ENCODE data around the gene ANKRD23.
A peak's percentile ranks its signal among the peaks of the same experiment; 100 is the strongest.

The ANKRD23 gene

DNA sequence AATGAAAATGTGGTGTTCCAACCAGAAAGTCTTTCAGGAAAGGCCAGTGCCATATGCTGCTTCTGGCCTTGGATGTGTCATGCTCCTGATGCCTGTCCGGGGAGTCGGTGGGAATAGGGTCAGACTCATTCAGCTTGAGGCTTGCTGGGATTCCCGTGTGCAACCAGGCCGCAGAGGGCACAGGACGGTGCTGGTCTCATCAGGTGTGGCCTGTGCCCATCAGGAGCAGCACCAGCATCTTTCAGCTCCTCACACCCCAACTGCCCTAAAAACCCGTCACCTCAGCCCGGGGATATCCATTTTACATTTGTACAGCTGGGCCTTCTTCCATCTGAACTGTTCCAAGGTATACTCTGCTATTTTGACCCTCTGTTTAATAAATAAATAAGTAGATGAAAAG, 41.1 kb downstream of the ANKRD23 start:
- H3K9me3 ChIP-seq (ENCODE audit: insufficient read depth, low read depth, low read length), result no peaks in the 10 kb centered on the region
- no peak overlapping the region for H3K4me3 ChIP-seq (ENCODE audit: low read depth, low read length)
- H3K4ac ChIP-seq (ENCODE audit: low read depth, low read length), result no peak overlapping the region
- H4K8ac ChIP-seq (ENCODE audit: low read depth, low read length), result no peak overlapping the region
- H3K23ac ChIP-seq (ENCODE audit: low read length), result no peak overlapping the region
- no peak overlapping the region for H3K4me2 ChIP-seq (ENCODE audit: low read length)
- no peak overlapping the region for H2BK12ac ChIP-seq (ENCODE audit: low read length)
- H3K79me2 ChIP-seq (ENCODE audit: control insufficient read depth, insufficient read depth, low read length, poor library complexity), result no peaks in the 10 kb centered on the region
- H2BK5ac ChIP-seq (ENCODE audit: low read depth, low read length, poor library complexity), result no peak overlapping the region
- no peak overlapping the region for H2BK120ac ChIP-seq (ENCODE audit: insufficient read depth, low read length, poor library complexity)
- no peak overlapping the region for H3K14ac ChIP-seq (ENCODE audit: low read length)
- WGBS (ENCODE audit: extremely low coverage, insufficient coverage, insufficient read length), result no CpG with 5 or more reads among the region's 7 CpGs
- no peak overlapping the region for H2AFZ ChIP-seq (ENCODE audit: insufficient read depth, low read length, poor library complexity)
- H3K27me3 ChIP-seq (ENCODE audit: insufficient read depth, low read length), result no peaks in the 10 kb centered on the region
- peaks cover 3% of the 10 kb centered on the region for H3K79me1 ChIP-seq (ENCODE audit: low read length)
- no peak for DNase-seq
- H2AK5ac ChIP-seq (ENCODE audit: low read length), result no peak overlapping the region
- H4K12ac ChIP-seq (ENCODE audit: low read depth, low read length), result no peak overlapping the region
- no peak overlapping the region for H3K18ac ChIP-seq (ENCODE audit: low read length)
- no peak overlapping the region for H4K91ac ChIP-seq (ENCODE audit: low read depth, low read length)
- H3K36me3 ChIP-seq (ENCODE audit: control insufficient read depth in 1 of 2, insufficient read depth in 2 of 2, low read length in 2 of 2), result peaks cover 18 to 21% of the 10 kb centered on the region in 2 experiments
- no peak overlapping the region for H3K27ac ChIP-seq (ENCODE audit: low read depth, low read length)
- peaks cover 3 to 4% of the 10 kb centered on the region in 2 experiments for H3K4me1 ChIP-seq (ENCODE audit: control insufficient read depth in 1 of 2, insufficient read depth in 2 of 2, low read length in 2 of 2)
- H3K9ac ChIP-seq (ENCODE audit: low read length), result no peak overlapping the region

DNA sequence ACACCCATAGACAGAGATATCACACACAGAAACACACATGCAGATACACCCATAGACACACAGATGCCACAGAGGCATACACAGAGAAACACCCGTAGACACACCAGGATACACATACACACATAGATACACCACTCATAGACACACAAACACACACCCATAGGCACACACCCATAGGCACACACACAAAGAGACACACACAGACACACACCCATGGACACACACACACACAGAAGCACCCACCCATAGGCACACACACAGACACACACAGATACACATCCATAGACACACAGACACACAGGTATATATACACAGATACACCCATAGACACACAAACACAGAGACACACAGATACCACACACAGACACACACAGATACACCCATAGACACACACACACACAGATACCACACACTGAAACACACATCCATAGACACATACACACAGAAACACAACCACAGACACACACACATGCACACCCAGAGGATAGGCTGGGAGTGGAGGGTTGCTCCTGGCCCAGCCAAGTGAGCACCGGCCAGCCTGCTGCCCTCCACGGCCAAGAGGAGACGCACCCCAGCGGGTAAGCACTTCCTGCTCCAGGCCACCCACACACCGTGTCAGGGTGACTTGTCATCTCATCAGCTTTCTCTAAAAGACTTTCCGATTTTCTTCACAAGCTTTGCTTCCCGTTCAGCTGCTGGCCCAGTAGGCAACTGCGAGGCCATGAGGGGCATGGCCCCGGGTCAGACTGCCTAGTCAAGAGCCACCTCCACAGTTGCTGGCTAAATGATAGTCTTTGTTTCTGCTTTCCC, 41.8 kb downstream of the ANKRD23 start:
- Histone ChIP-seq H3K23ac (ENCODE audit: low read length) (no peak overlapping the region), H3K14ac (ENCODE audit: low read length) (no peak overlapping the region), H3K79me1 (ENCODE audit: low read length) (peaks cover 3% of the 10 kb centered on the region), H3K4me3 (ENCODE audit: low read depth, low read length) (no peak overlapping the region), H3K79me2 (ENCODE audit: control insufficient read depth, insufficient read depth, low read length, poor library complexity) (no peaks in the 10 kb centered on the region), H2AK5ac (ENCODE audit: low read length) (no peak overlapping the region), H2BK5ac (ENCODE audit: low read depth, low read length, poor library complexity) (no peak overlapping the region), H2BK120ac (ENCODE audit: insufficient read depth, low read length, poor library complexity) (no peak overlapping the region), H3K36me3 (ENCODE audit: control insufficient read depth in 1 of 2, insufficient read depth in 2 of 2, low read length in 2 of 2) (peaks cover 20 to 27% of the 10 kb centered on the region in 2 experiments), H2AFZ (ENCODE audit: insufficient read depth, low read length, poor library complexity) (no peak overlapping the region), H3K18ac (ENCODE audit: low read length) (no peak overlapping the region), H3K4ac (ENCODE audit: low read depth, low read length) (no peak overlapping the region), H3K4me1 (ENCODE audit: control insufficient read depth in 1 of 2, insufficient read depth in 2 of 2, low read length in 2 of 2) (peaks cover 3 to 4% of the 10 kb centered on the region in 2 experiments), H3K27me3 (ENCODE audit: insufficient read depth, low read length) (no peaks in the 10 kb centered on the region), H3K4me2 (ENCODE audit: low read length) (no peak overlapping the region), H4K91ac (ENCODE audit: low read depth, low read length) (no peak overlapping the region), H4K12ac (ENCODE audit: low read depth, low read length) (no peak overlapping the region), H2BK12ac (ENCODE audit: low read length) (no peak overlapping the region), H3K9me3 (ENCODE audit: insufficient read depth, low read depth, low read length) (no peaks in the 10 kb centered on the region), H3K9ac (ENCODE audit: low read length) (no peak overlapping the region), H4K8ac (ENCODE audit: low read depth, low read length) (no peak overlapping the region), H3K27ac (ENCODE audit: low read depth, low read length) (no peak overlapping the region)
- WGBS (ENCODE audit: extremely low coverage, insufficient coverage, insufficient read length), result no CpG with 5 or more reads among the region's 10 CpGs
- no peak for DNase-seq

DNA sequence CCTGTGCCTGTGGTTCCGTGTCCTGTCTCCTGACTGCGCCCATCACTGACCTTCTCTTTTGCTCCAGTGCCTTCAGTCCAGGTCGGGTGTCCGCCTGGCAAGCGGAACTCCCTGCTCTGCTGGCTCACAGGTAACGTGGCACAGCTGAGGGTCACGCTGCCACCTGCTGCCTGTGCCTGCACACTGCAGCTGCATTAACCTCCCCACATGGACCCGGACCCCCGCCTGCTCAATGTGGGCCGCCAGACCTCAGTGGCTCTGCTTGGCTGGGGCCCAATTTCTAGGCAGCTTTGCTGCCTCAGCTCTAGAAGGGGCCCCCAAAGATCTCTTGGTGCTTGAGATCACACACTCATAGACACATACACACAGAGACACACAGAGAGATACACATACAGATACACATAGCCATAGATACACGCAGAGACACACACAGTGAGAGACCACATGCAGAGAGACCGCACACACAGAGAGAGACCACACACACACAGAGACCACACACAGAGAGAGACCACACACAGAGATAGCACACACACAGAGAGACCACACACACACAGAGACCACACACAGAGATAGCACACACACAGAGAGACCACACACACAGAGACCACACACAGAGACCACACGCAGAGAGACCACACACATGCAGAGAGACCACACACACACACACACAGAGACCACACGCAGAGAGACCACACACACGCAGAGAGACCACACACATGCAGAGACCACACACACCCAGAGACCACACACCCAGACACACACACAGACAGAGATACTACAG, 42.6 kb downstream of the ANKRD23 start:
- Histone ChIP-seq H3K14ac (ENCODE audit: low read length) (peak overlapping the region; percentile 26), H3K23ac (ENCODE audit: low read length) (no peak overlapping the region), H2AK5ac (ENCODE audit: low read length) (no peak overlapping the region), H3K18ac (ENCODE audit: low read length) (no peak overlapping the region), H4K91ac (ENCODE audit: low read depth, low read length) (no peak overlapping the region), H3K27me3 (ENCODE audit: insufficient read depth, low read length) (no peaks in the 10 kb centered on the region), H4K12ac (ENCODE audit: low read depth, low read length) (peak overlapping the region; percentile 23), H2BK5ac (ENCODE audit: low read depth, low read length, poor library complexity) (no peak overlapping the region), H3K79me2 (ENCODE audit: control insufficient read depth, insufficient read depth, low read length, poor library complexity) (no peaks in the 10 kb centered on the region), H2BK120ac (ENCODE audit: insufficient read depth, low read length, poor library complexity) (no peak overlapping the region), H3K36me3 (ENCODE audit: control insufficient read depth in 1 of 2, insufficient read depth in 2 of 2, low read length in 2 of 2) (peaks cover 20 to 27% of the 10 kb centered on the region in 2 experiments), H3K9me3 (ENCODE audit: insufficient read depth, low read depth, low read length) (no peaks in the 10 kb centered on the region), H3K79me1 (ENCODE audit: low read length) (peaks cover 3% of the 10 kb centered on the region), H3K4me1 (ENCODE audit: control insufficient read depth in 1 of 2, insufficient read depth in 2 of 2, low read length in 2 of 2) (peaks cover 3 to 4% of the 10 kb centered on the region in 2 experiments), H3K4ac (ENCODE audit: low read depth, low read length) (no peak overlapping the region), H3K27ac (ENCODE audit: low read depth, low read length) (no peak overlapping the region), H2BK12ac (ENCODE audit: low read length) (no peak overlapping the region), H3K4me3 (ENCODE audit: low read depth, low read length) (no peak overlapping the region), H3K4me2 (ENCODE audit: low read length) (no peak overlapping the region), H3K9ac (ENCODE audit: low read length) (no peak overlapping the region), H2AFZ (ENCODE audit: insufficient read depth, low read length, poor library complexity) (no peak overlapping the region), H4K8ac (ENCODE audit: low read depth, low read length) (no peak overlapping the region)
- peak; percentile 50 to 78 for DNase-seq
- WGBS (ENCODE audit: extremely low coverage, insufficient coverage, insufficient read length), result no CpG with 5 or more reads among the region's 15 CpGs

DNA sequence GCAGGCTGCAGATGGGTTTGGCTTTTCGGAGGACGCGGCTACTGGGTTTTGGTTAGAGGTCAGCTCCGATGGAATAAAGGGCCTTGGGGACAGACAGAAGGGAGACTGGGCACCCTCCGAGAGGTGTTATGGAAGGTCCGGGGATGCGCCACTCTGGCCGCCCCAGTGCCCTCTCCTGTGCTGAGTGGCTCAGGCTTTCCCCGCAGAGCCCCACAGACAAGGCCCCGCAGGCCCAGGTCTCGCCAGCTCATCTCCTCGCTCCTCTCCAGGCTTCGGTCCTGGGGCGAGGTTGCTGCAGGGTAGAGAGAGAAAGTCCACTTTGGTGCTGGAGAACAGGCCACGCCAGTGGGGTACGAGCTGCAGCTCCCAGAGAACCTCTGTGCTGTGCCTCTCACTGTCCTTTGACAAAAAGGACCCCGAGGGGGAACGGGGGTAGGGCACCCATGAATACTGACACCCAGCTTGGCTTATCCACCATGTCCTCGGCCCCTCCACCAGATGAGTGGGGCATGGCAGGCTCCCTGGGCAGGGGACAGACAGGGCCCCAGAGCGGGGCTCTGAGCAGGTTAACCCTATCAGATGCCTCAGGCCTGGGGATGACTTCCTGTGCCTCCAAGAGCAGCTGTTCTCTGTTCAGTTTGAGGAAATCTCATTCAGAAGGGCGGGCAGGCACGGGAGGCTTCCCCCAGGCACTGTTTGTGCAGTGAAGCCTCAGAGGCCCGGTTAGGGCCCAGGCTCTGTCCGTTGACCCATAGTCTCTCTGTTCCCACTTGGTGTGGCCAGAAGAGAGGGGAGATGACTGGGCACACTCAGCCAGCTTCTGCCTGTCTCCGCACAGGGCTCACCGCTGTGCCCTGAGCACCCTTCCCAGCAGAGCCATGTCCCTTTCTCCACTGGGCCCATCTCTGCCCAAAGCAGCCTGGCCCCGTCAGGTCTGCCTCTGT, 43.5 kb downstream of the ANKRD23 start:
- Histone ChIP-seq H2BK120ac (ENCODE audit: insufficient read depth, low read length, poor library complexity) (no peak overlapping the region), H2AK5ac (ENCODE audit: low read length) (no peak overlapping the region), H3K9me3 (ENCODE audit: insufficient read depth, low read depth, low read length) (peaks cover 1% of the 10 kb centered on the region), H3K18ac (ENCODE audit: low read length) (no peak overlapping the region), H2BK12ac (ENCODE audit: low read length) (no peak overlapping the region), H2BK5ac (ENCODE audit: low read depth, low read length, poor library complexity) (no peak overlapping the region), H3K4me1 (ENCODE audit: control insufficient read depth in 1 of 2, insufficient read depth in 2 of 2, low read length in 2 of 2) (peaks cover 3 to 4% of the 10 kb centered on the region in 2 experiments), H4K91ac (ENCODE audit: low read depth, low read length) (no peak overlapping the region), H3K23ac (ENCODE audit: low read length) (no peak overlapping the region), H3K79me2 (ENCODE audit: control insufficient read depth, insufficient read depth, low read length, poor library complexity) (no peaks in the 10 kb centered on the region), H3K27me3 (ENCODE audit: insufficient read depth, low read length) (no peaks in the 10 kb centered on the region), H4K12ac (ENCODE audit: low read depth, low read length) (peak overlapping the region; percentile 23), H3K4me2 (ENCODE audit: low read length) (no peak overlapping the region), H3K27ac (ENCODE audit: low read depth, low read length) (no peak overlapping the region), H3K36me3 (ENCODE audit: control insufficient read depth in 1 of 2, insufficient read depth in 2 of 2, low read length in 2 of 2) (peaks cover 20 to 27% of the 10 kb centered on the region in 2 experiments), H3K9ac (ENCODE audit: low read length) (no peak overlapping the region), H3K4me3 (ENCODE audit: low read depth, low read length) (no peak overlapping the region), H4K8ac (ENCODE audit: low read depth, low read length) (no peak overlapping the region), H3K79me1 (ENCODE audit: low read length) (peaks cover 3% of the 10 kb centered on the region), H3K14ac (ENCODE audit: low read length) (peak overlapping the region; percentile 26), H3K4ac (ENCODE audit: low read depth, low read length) (no peak overlapping the region), H2AFZ (ENCODE audit: insufficient read depth, low read length, poor library complexity) (no peak overlapping the region)
- no CpG with 5 or more reads among the region's 27 CpGs for WGBS (ENCODE audit: extremely low coverage, insufficient coverage, insufficient read length)
- no peak for DNase-seq

Data from trophoblast cell (in vitro differentiated cells and primary cell).